ENCODE results near the gene CADPS. TPM values are rescaled to one million over a fixed set of nuclear protein-coding genes. Genes with fewer than 3 reads are reported as not detected.

The CADPS gene
- total and polyA plus RNA-seq, 9 of the 15 experiments (the other 6 are each of a cell fraction or from before 2014, with no cell fraction given), result not detected

- CTCF ChIA-PET (ENCODE audit: low intra/inter-chr PET ratio), result no interaction called here
- FAIRE-seq (no peak), DNase-seq (ENCODE audit: extremely low read depth in 1 of 4, low spot score in 3 of 4) (no peak), ATAC-seq (no peak)
- Histone ChIP-seq H3K4me2 (ENCODE audit: insufficient read depth, low read length) (no peak overlapping the region), H3K4me3 (no peak overlapping the region), H3K4me1 (replicated peaks in 1 of 2; ENCODE audit: control insufficient read depth in 2 of 2, insufficient read depth in 2 of 2, low read length in 2 of 2) (no peaks in the 10 kb centered on the region), H3K9ac (ENCODE audit: insufficient read depth in 1 of 2, low read depth in 2 of 2, low read length in 2 of 2) (no peak overlapping the region), H3K9me3 (replicated peaks; ENCODE audit: control insufficient read depth, insufficient read depth, low read depth, low read length) (no peaks in the 10 kb centered on the region), H4K20me1 (replicated peaks; ENCODE audit: control insufficient read depth, insufficient read depth, low read length) (no peaks in the 10 kb centered on the region), H3K9me1 (ENCODE audit: control insufficient read depth, insufficient read depth, low read length) (no peaks in the 10 kb centered on the region), H3K36me3 (ENCODE audit: control insufficient read depth, insufficient read depth, low read length) (no peaks in the 10 kb centered on the region), H3K27me3 (ENCODE audit: control insufficient read depth in 2 of 2, insufficient read depth in 2 of 2, low read length in 2 of 2) (no peaks in the 10 kb centered on the region), H2AFZ (ENCODE audit: low read depth, low read length) (no peak overlapping the region), H3K27ac (ENCODE audit: extremely low read depth, low read depth, low read length) (no peak overlapping the region), H3K79me2 (ENCODE audit: control insufficient read depth, insufficient read depth, low read length) (no peaks in the 10 kb centered on the region)
- POLR2A ChIA-PET, result no interaction called here
- in situ Hi-C loops (cut with MboI) (no loop called here), intact Hi-C loops (cut with micrococcal nuclease) (no loop called here)
- BruUV-seq (replicated peaks), result no TSS peak
- WGBS (ENCODE audit: insufficient coverage, low coverage, missing lambda C conversion rate), result 0% methylated on average over 2 of the region's 4 CpGs
- TF ChIP-seq IFI16 (CRISPR knock-in tag; IDR thresholded peaks at IDR 0.05), result no peak
- TF ChIP-seq MCM3 (IDR thresholded peaks at IDR 0.05), result no peak
- no peak for TF ChIP-seq CTBP1 (IDR thresholded peaks at IDR 0.05; ENCODE audit: borderline replicate concordance)
- TF ChIP-seq MCM2 (IDR thresholded peaks at IDR 0.05; ENCODE audit: low read depth), result no peak
- TF ChIP-seq ZMIZ1 (IDR thresholded peaks at IDR 0.05; ENCODE audit: low read depth in 2 of 2, low read length in 2 of 2), result no peak
- TF ChIP-seq HDAC2 (IDR thresholded peaks at IDR 0.05), result no peak
- no peak for TF ChIP-seq MEF2A (IDR thresholded peaks at IDR 0.05; ENCODE audit: control insufficient read depth, low read depth, low read length)
- TF ChIP-seq EP300 (IDR thresholded peaks at IDR 0.05; ENCODE audit: low read length), result no peak
- TF ChIP-seq ZNF780A (CRISPR knock-in tag; IDR thresholded peaks at IDR 0.05), result no peak
- TF ChIP-seq ZFP36 (IDR thresholded peaks at IDR 0.05; ENCODE audit: low read depth, low read length, partially characterized antibody), result no peak
- no peak for TF ChIP-seq KDM1A (IDR thresholded peaks at IDR 0.05)
- no peak for TF ChIP-seq CBFA2T2 (conservative IDR thresholded peaks at IDR 0.05)
- TF ChIP-seq MYC (IDR thresholded peaks at IDR 0.05; ENCODE audit: low read depth, low read length), result no peak
- no peak for TF ChIP-seq MYC (CRISPR knock-in tag; IDR thresholded peaks at IDR 0.05; ENCODE audit: borderline replicate concordance, low read depth)
- TF ChIP-seq MAFG (tag; conservative IDR thresholded peaks at IDR 0.05), result no peak
- no peak for TF ChIP-seq CBX2 (IDR thresholded peaks at IDR 0.05; ENCODE audit: insufficient read depth, low read length, poor library complexity, severe bottlenecking)
These were observed 29.2 kb downstream of the CADPS start for GRCh38 chr3:62845996-62846395.

Data from K562 (cell line).